ENCODE measurements around the gene SYNPO. TPM values are rescaled to one million over a fixed set of nuclear protein-coding genes. Genes with fewer than 3 reads are reported as not detected.

SYNPO gene
- polyA plus RNA-seq, 2 of the 4 experiments (the other 2 are of a cell fraction): 13.7 to 33.9 TPM

GRCh38 chr5:150642567-150642927 is 2.1 kb downstream of the SYNPO start (continued):
- TF ChIP-seq NFE2L2 (conservative IDR thresholded peaks at IDR 0.05; ENCODE audit: low read length): no peak
- TF ChIP-seq HES2 (IDR thresholded peaks at IDR 0.05): no peak
- TF ChIP-seq EHF (CRISPR knock-in tag; IDR thresholded peaks at IDR 0.05): no peak
- no peak for TF ChIP-seq E2F6 (IDR thresholded peaks at IDR 0.05; ENCODE audit: borderline replicate concordance, low read depth)
- no peak for TF ChIP-seq HMGXB4 (CRISPR knock-in tag; IDR thresholded peaks at IDR 0.05; ENCODE audit: borderline replicate concordance)
- TF ChIP-seq MAX (IDR thresholded peaks at IDR 0.05): peak; percentile 78
- peak in 1 of 2 experiments; percentile 37; a peak in 2 of 5 replicates for TF ChIP-seq RAD21 (conservative IDR thresholded peaks at IDR 0.05 in 1 of 2, IDR thresholded peaks at IDR 0.05 in 1 of 2)
- TF ChIP-seq HOXB5 (CRISPR knock-in tag; IDR thresholded peaks at IDR 0.05): no peak
- TF ChIP-seq RCOR1 (IDR thresholded peaks at IDR 0.05; ENCODE audit: low read depth, low read length): no peak
- peak; percentile 80 to 86; a peak in 4 of 5 replicates for TF ChIP-seq JUN (IDR thresholded peaks at IDR 0.05)
- peak; percentile 56; the same call in 1 of the 2 replicates for TF ChIP-seq JUNB (IDR thresholded peaks at IDR 0.05)
- no peak for TF ChIP-seq MAZ (IDR thresholded peaks at IDR 0.05; ENCODE audit: borderline replicate concordance, low read depth, low read length)
- 0 out of 2 replicates have a peak, but pooled peaks have one; percentile 35 for TF ChIP-seq HOXB13 (CRISPR knock-in tag; IDR thresholded peaks at IDR 0.05; ENCODE audit: low read depth)
- no peak for TF ChIP-seq POLR2A (IDR thresholded peaks at IDR 0.05; ENCODE audit: low read length)
- no peak; the same call in 1 of the 2 replicates for TF ChIP-seq PBX3 (IDR thresholded peaks at IDR 0.05)
- TF ChIP-seq MAFK (IDR thresholded peaks at IDR 0.05; ENCODE audit: partially characterized antibody): no peak
- no peak for TF ChIP-seq NPAS2 (CRISPR knock-in tag; IDR thresholded peaks at IDR 0.05; ENCODE audit: borderline replicate concordance)
- no peak for TF ChIP-seq CTCF (IDR thresholded peaks at IDR 0.05)
- no peak for TF ChIP-seq FOXS1 (CRISPR knock-in tag; IDR thresholded peaks at IDR 0.05)
- no peak for TF ChIP-seq HOXA7 (CRISPR knock-in tag; IDR thresholded peaks at IDR 0.05)

- POLR2A ChIA-PET: interaction anchor here (0.6 to 1.4 kb wide), 3 partner anchors 10 to 13 kb away, joined by 4 to 12 read pairs (median 4); no protein-coding TSS in a partner anchor
- Histone ChIP-seq H3K9me3 (no peaks in the 10 kb centered on the region), H3K4me2 (peak overlapping the region; percentile 93), H3K27ac (peak overlapping the region; percentile 95 to 96), H3K4me1 (peaks cover 70% of the 10 kb centered on the region), H3K4me3 (peak overlapping the region; percentile 54)
- CTCF ChIA-PET: interaction anchor here (1.1 to 10.6 kb wide), 7 partner anchors 11 to 193 kb away, joined by 3 to 143 read pairs (median 6); partner anchors contain the start of genes MYOZ3 and SMIM3
- WGBS (ENCODE audit: missing lambda C conversion rate): 85% methylated on average over 12 of the region's 12 CpGs
- DNase-seq (ENCODE audit: low read depth in 1 of 2, low spot score in 1 of 2) (no peak), ATAC-seq (no peak), FAIRE-seq (no peak)
- TF ChIP-seq CTCF (IDR thresholded peaks at IDR 0.05): no peak
- no peak for TF ChIP-seq TP53 (CRISPR knock-in tag; IDR thresholded peaks at IDR 0.05)
- TF ChIP-seq USF2 (IDR thresholded peaks at IDR 0.05): 0 out of 2 replicates have a peak, but pooled peaks have one; percentile 2
- no peak for TF ChIP-seq NPAS2 (CRISPR knock-in tag; IDR thresholded peaks at IDR 0.05; ENCODE audit: borderline replicate concordance)
Observed at GRCh38 chr5:150642991-150643710, 2.7 kb downstream of the SYNPO start.
